Measurements from ENCODE around the gene TYW1B.
"Not testable (repeated sequence)": the region's sequence is repeated elsewhere in the genome, so short reads cannot be mapped to it uniquely, and the experiment has no call there.

DNA sequence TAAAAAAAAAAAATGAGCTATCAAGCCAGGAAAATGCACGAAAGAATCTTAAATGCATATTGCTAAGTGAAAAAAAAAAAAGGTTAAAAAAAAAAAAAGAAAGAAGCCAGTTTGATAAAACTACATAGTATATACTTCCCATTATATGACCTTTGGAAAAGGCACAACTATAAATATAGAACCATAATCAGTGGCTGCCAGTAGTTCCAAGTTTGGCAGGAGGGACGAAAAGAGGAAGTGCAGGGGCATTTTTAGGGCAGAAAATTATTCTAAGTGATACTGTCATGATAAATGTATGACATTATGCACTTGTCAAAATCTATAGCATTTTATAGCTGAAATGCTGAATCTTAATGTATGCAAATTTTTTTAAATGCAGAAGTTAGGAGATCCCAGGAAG, 226.3 kb downstream of the TYW1B start:
- TF ChIP-seq EP300, CTCF (IDR thresholded peaks at IDR 0.05): not testable (repeated sequence)
